Trophoblast cell (in vitro differentiated cells and primary cell): ENCODE measurements around the gene NUP210.

Source experiments
- DNase-seq, 2 donors: peaks; one replicate each; pipeline ENCODE4 v3.0.0-alpha.2; 2016
- H2AFZ ChIP-seq: 2 replicates; pipeline ENCODE4 v1.6.1; 2013; ENCODE audit warnings: low read length, moderate library complexity, mild to moderate bottlenecking; ENCODE audit not compliant: insufficient read depth, poor library complexity
- H2AK5ac ChIP-seq: 2 replicates; pipeline ENCODE4 v1.6.1; 2013; ENCODE audit warnings: mild to moderate bottlenecking, low read length
- H2BK120ac ChIP-seq: 2 replicates; pipeline ENCODE4 v1.6.1; 2013; ENCODE audit warnings: low read length, mild to moderate bottlenecking, moderate library complexity; ENCODE audit not compliant: insufficient read depth, poor library complexity
- H2BK12ac ChIP-seq: 2 replicates; pipeline ENCODE4 v1.6.1; 2013; ENCODE audit warnings: mild to moderate bottlenecking, low read length, moderate library complexity
- H2BK5ac ChIP-seq: 2 replicates; pipeline ENCODE4 v1.6.1; 2013; ENCODE audit warnings: low read length, low read depth, moderate library complexity, mild to moderate bottlenecking; ENCODE audit not compliant: poor library complexity
- H3K14ac ChIP-seq: 2 replicates; pipeline ENCODE4 v1.6.1; 2013; ENCODE audit warnings: mild to moderate bottlenecking, low read length
- H3K18ac ChIP-seq: 2 replicates; pipeline ENCODE4 v1.6.1; 2013; ENCODE audit warnings: mild to moderate bottlenecking, low read length
- H3K23ac ChIP-seq: 2 replicates; pipeline ENCODE4 v1.6.1; 2013; ENCODE audit warnings: low read length
- H3K27ac ChIP-seq: 2 replicates; pipeline ENCODE4 v1.5.1; 2013; ENCODE audit warnings: low read depth, mild to moderate bottlenecking, inconsistent platforms, low read length, moderate library complexity
- H3K27me3 ChIP-seq: 2 replicates; pipeline ENCODE4 v1.6.1; 2013; ENCODE audit warnings: inconsistent platforms, mild to moderate bottlenecking, low read length, moderate library complexity; ENCODE audit not compliant: insufficient read depth
- H3K36me3 ChIP-seq, 2 experiments: 1 replicate in 1 of 2; 2 replicates in 1 of 2; pipeline ENCODE4 v1.6.1; 2013; ENCODE audit warnings: low read length in 2 of 2, mild to moderate bottlenecking in 2 of 2, moderate library complexity in 1 of 2; ENCODE audit not compliant: insufficient read depth in 2 of 2, control insufficient read depth in 1 of 2
- H3K4ac ChIP-seq: 2 replicates; pipeline ENCODE4 v1.6.1; 2013; ENCODE audit warnings: low read depth, mild to moderate bottlenecking, low read length, moderate library complexity
- H3K4me1 ChIP-seq, 2 experiments: 1 replicate in 1 of 2; 2 replicates in 1 of 2; pipeline ENCODE4 v1.6.1; 2013; ENCODE audit warnings: low read length in 2 of 2, mild to moderate bottlenecking in 2 of 2, moderate library complexity in 1 of 2; ENCODE audit not compliant: insufficient read depth in 2 of 2, control insufficient read depth in 1 of 2
- H3K4me2 ChIP-seq: 2 replicates; pipeline ENCODE4 v1.6.1; 2013; ENCODE audit warnings: inconsistent platforms, mild to moderate bottlenecking, low read length, moderate library complexity
- H3K4me3 ChIP-seq: 2 replicates; pipeline ENCODE4 v1.5.1; 2013; ENCODE audit warnings: mild to moderate bottlenecking, low read depth, low read length, inconsistent platforms
- H3K79me1 ChIP-seq: one replicate; pipeline ENCODE4 v1.6.1; 2013; ENCODE audit warnings: low read length
- H3K79me2 ChIP-seq: 2 replicates; pipeline ENCODE4 v1.6.1; 2013; ENCODE audit warnings: low read length, mild to moderate bottlenecking; ENCODE audit not compliant: control insufficient read depth, insufficient read depth, poor library complexity
- H3K9ac ChIP-seq: 2 replicates; pipeline ENCODE4 v1.6.1; 2013; ENCODE audit warnings: mild to moderate bottlenecking, low read length
- H3K9me3 ChIP-seq: 2 replicates; pipeline ENCODE4 v1.6.1; 2013; ENCODE audit warnings: low read depth, mild to moderate bottlenecking, control low read depth, inconsistent platforms, low read length; ENCODE audit not compliant: insufficient read depth
- H4K12ac ChIP-seq: 2 replicates; pipeline ENCODE4 v1.6.1; 2013; ENCODE audit warnings: low read depth, mild to moderate bottlenecking, low read length, moderate library complexity
- H4K8ac ChIP-seq: 2 replicates; pipeline ENCODE4 v1.6.1; 2013; ENCODE audit warnings: low read depth, mild to moderate bottlenecking, low read length, moderate library complexity
- H4K91ac ChIP-seq: one replicate; pipeline ENCODE4 v1.6.1; 2013; ENCODE audit warnings: low read depth, mild to moderate bottlenecking, low read length, moderate library complexity
- WGBS: extraction: QIAGEN DNeasy Blood & Tissue Kit; methylation state at CpG from one replicate; pipeline ENCODE4 v1.1.7; 2013; ENCODE audit warnings: missing lambda C conversion rate; ENCODE audit not compliant: insufficient read length, insufficient coverage; ENCODE audit errors: extremely low coverage; 5-methylcytosine and 5-hydroxymethylcytosine counted together

Gene NUP210

DNA sequence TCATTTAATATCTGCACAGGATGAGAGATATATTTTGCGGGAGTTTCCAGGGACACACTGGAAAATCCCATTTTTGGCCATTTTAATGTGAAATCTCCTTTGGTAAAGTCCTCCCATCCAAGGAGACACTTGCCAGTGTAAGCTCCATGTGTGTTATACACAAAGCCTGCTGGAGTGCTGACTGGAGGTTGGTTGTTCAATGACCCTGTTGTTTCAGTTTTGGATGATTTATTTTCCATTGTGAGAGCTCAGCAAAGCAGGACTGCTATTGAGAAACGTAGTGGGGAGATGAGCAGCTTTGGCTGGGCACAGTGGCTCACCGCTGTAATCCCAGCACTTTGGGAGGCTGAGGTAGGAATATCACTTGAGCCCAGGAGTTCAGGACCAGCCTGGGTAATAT, 127.7 kb downstream of the NUP210 start:
- no peak for DNase-seq
- Histone ChIP-seq H2AK5ac (no peak overlapping the region), H2AFZ (no peak overlapping the region), H3K27ac (no peak overlapping the region), H3K4me1 (no peaks in the 10 kb centered on the region), H3K36me3 (no peaks in the 10 kb centered on the region), H3K79me2 (no peaks in the 10 kb centered on the region), H3K79me1 (no peaks in the 10 kb centered on the region), H2BK120ac (no peak overlapping the region), H3K18ac (no peak overlapping the region), H2BK12ac (no peak overlapping the region), H3K4me3 (no peak overlapping the region), H2BK5ac (no peak overlapping the region), H3K27me3 (no peaks in the 10 kb centered on the region), H3K14ac (no peak overlapping the region), H3K4ac (no peak overlapping the region), H4K12ac (no peak overlapping the region), H4K8ac (no peak overlapping the region), H4K91ac (no peak overlapping the region), H3K4me2 (no peak overlapping the region), H3K9me3 (no peaks in the 10 kb centered on the region), H3K23ac (no peak overlapping the region), H3K9ac (no peak overlapping the region)
- no CpG with 5 or more reads among the region's 3 CpGs for WGBS

DNA sequence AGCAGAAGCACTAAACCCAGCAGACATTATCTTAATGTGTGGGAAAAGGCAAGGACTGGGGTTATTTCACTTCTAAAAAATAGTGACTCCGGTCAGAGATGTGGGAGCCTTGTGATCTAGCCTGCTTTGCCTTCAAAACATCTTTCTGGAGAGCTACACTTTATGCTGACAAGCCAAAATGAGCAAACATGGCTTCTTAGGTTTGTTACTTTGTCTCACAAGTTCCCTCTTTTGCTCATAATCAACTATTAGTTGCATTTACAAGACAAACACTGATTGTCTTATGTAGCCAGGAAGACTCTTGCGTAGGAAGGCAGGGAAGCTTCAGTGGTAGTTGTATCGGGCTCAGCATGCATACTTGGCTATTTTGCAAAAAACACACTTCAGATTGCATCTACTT, 129.2 kb downstream of the NUP210 start:
- Histone ChIP-seq H3K27me3 (no peaks in the 10 kb centered on the region), H2BK12ac (no peak overlapping the region), H3K4me3 (no peak overlapping the region), H3K36me3 (no peaks in the 10 kb centered on the region), H2AK5ac (no peak overlapping the region), H3K14ac (no peak overlapping the region), H4K12ac (no peak overlapping the region), H3K9me3 (no peaks in the 10 kb centered on the region), H4K91ac (no peak overlapping the region), H3K4ac (no peak overlapping the region), H3K4me1 (no peaks in the 10 kb centered on the region), H2BK120ac (no peak overlapping the region), H2AFZ (no peak overlapping the region), H3K27ac (no peak overlapping the region), H2BK5ac (no peak overlapping the region), H3K79me2 (no peaks in the 10 kb centered on the region), H3K23ac (no peak overlapping the region), H3K18ac (no peak overlapping the region), H3K4me2 (no peak overlapping the region), H3K79me1 (no peaks in the 10 kb centered on the region), H4K8ac (no peak overlapping the region), H3K9ac (no peak overlapping the region)
- no CpG with 5 or more reads among the region's 3 CpGs for WGBS
- DNase-seq, result no peak

DNA sequence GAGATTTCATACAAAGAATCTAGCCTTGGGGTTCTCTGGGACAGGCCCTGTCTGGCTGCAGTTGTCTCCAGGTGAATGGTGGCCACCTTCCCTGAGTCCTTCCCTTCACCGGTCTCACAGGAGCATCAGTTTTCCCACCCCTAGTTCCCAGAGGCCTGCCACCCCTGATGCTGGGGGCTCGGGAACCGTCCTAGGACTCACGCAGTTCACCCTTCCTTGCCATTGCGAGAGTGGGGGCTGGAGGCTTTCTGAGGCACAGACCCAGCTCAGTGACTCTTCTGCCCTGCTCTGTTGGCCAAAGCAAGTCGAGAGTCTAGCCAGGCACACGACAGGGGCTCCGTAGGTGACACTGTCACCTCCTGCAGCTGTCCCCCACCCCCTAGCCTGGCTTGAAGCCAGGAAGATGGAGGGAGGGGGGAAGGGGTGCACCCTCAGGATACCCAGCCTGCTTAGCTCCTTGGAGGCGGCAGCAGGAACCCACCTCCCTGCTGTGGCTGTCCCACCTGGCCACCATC, 130.3 kb downstream of the NUP210 start:
- no peaks in the 10 kb centered on the region for H3K27me3 ChIP-seq
- no CpG with 5 or more reads among the region's 9 CpGs for WGBS

DNA sequence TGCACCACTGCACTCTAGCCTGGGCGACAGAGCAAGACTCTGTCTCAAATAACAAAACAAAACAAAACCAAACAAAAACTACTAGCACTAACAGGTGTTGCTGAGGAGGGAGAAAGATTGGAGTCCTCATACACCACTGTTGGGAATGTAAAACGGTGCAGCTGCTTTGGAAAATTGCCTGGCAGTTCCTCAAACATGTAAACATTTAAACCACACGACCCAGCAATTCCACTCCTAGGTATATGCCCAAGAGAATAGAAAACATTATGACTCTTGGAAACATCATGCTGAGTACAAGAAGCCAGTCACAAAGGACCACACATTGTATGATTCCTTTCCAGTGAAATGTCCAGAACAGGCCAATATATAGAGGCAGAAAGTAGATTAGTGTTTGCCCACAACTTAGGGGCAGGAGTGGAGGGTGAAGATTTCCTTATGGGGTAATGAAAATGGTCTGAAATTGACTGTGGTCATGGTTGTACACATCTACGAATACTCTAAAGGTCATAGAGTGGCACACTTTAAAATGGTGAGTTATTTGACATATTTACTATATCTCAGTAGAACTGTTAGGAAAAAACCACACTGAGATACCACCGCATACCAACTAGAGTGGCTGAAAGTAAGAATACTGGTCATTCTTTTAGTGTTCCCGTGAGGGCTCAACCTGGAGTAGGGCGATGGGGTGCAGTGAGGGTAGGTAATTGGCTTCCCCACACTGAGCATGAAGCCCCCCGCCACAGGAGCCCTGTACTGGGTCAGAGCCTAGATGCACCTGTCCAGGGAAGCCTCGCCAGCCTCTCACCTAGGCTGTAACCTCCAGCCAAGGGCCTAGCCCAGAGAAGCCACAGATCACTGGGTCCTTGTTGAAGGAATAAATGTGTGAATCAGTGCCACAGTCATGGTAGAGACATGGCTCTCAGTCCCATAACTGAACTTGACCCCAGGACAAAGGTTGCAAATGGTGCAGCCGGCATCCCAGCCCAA, 131.1 kb downstream of the NUP210 start:
- H3K9ac ChIP-seq, result no peak overlapping the region
- no peak overlapping the region for H2BK120ac ChIP-seq
- peaks cover 7% of the 10 kb centered on the region for H3K9me3 ChIP-seq
- H3K79me1 ChIP-seq, result no peaks in the 10 kb centered on the region
- H2AFZ ChIP-seq, result no peak overlapping the region
- H3K4me2 ChIP-seq, result no peak overlapping the region
- H2BK5ac ChIP-seq, result no peak overlapping the region
- no peaks in the 10 kb centered on the region for H3K36me3 ChIP-seq
- H3K14ac ChIP-seq, result no peak overlapping the region
- H2AK5ac ChIP-seq, result no peak overlapping the region
- peaks cover 2% of the 10 kb centered on the region for H3K27me3 ChIP-seq
- WGBS, result no CpG with 5 or more reads among the region's 10 CpGs
- H3K4me3 ChIP-seq, result no peak overlapping the region
- H4K8ac ChIP-seq, result no peak overlapping the region
- no peaks in the 10 kb centered on the region for H3K79me2 ChIP-seq
- no peak overlapping the region for H3K4ac ChIP-seq
- H3K23ac ChIP-seq, result no peak overlapping the region
- no peak overlapping the region for H3K18ac ChIP-seq
- no peak overlapping the region for H4K91ac ChIP-seq
- no peak overlapping the region for H2BK12ac ChIP-seq
- DNase-seq, result no peak
- H3K4me1 ChIP-seq, result no peaks in the 10 kb centered on the region
- no peak overlapping the region for H4K12ac ChIP-seq
- H3K27ac ChIP-seq, result no peak overlapping the region

More for the DNA sequence above, 130.3 kb downstream of the NUP210 start:
- Histone ChIP-seq H4K12ac (no peak overlapping the region), H3K18ac (no peak overlapping the region), H2AFZ (no peak overlapping the region), H2BK120ac (no peak overlapping the region), H2BK12ac (no peak overlapping the region), H3K4me2 (no peak overlapping the region), H3K23ac (no peak overlapping the region), H2AK5ac (no peak overlapping the region), H3K36me3 (no peaks in the 10 kb centered on the region), H3K27ac (no peak overlapping the region), H3K9ac (no peak overlapping the region), H3K79me2 (no peaks in the 10 kb centered on the region), H3K4me3 (no peak overlapping the region), H3K4ac (no peak overlapping the region), H3K4me1 (no peaks in the 10 kb centered on the region), H2BK5ac (no peak overlapping the region), H3K79me1 (no peaks in the 10 kb centered on the region), H3K14ac (no peak overlapping the region), H4K91ac (no peak overlapping the region), H3K9me3 (peaks cover 4% of the 10 kb centered on the region), H4K8ac (no peak overlapping the region)
- DNase-seq, result no peak
